ENCODE results near the gene KCND3. TPM values are rescaled to one million over a fixed set of nuclear protein-coding genes. Genes with fewer than 3 reads are reported as not detected.

The KCND3 gene
- total and polyA plus RNA-seq, 2 of the 4 experiments (the other 2 are of a cell fraction) = under 0.01 to 0.03 TPM

- Histone ChIP-seq H3K9me3 (ENCODE audit: control insufficient read depth, insufficient read depth, low read length) (no peaks in the 10 kb centered on the region), H3K18ac (ENCODE audit: low read depth, low read length) (no peak overlapping the region), H3K4me2 (ENCODE audit: low read depth, low read length) (no peak overlapping the region), H3K4ac (ENCODE audit: low read depth, low read length) (no peak overlapping the region), H3K4me3 (ENCODE audit: insufficient read depth, low read depth, low read length) (no peak overlapping the region), H2BK5ac (ENCODE audit: low read depth, low read length, poor library complexity, severe bottlenecking) (no peak overlapping the region), H2BK15ac (ENCODE audit: low read depth, low read length) (no peak overlapping the region), H2BK120ac (ENCODE audit: low read depth, low read length) (no peak overlapping the region), H3K4me1 (ENCODE audit: control insufficient read depth, insufficient read depth, low read length) (no peaks in the 10 kb centered on the region), H3K9ac (ENCODE audit: low read depth, low read length) (no peak overlapping the region), H3K36me3 (ENCODE audit: control insufficient read depth, insufficient read depth, low read length) (no peaks in the 10 kb centered on the region), H4K5ac (ENCODE audit: low read depth, low read length) (no peak overlapping the region), H3K79me1 (ENCODE audit: low read depth in 1 of 2, low read length in 2 of 2) (no peaks in the 10 kb centered on the region), H2BK20ac (ENCODE audit: low read depth, low read length) (no peak overlapping the region), H4K8ac (ENCODE audit: low read depth in 2 of 2, low read length in 2 of 2) (no peak overlapping the region), H3K9me1 (ENCODE audit: insufficient read depth, low read length) (no peaks in the 10 kb centered on the region), H4K91ac (ENCODE audit: insufficient read depth, low read depth, low read length) (no peak overlapping the region), H2AK5ac (ENCODE audit: low read depth, low read length) (no peak overlapping the region), H3K56ac (ENCODE audit: extremely low read depth, insufficient read depth, low read length) (no peak overlapping the region), H3K23ac (ENCODE audit: low read depth, low read length) (no peak overlapping the region), H3K14ac (replicated peaks; ENCODE audit: low read depth, low read length) (no peak overlapping the region), H2AFZ (replicated peaks; ENCODE audit: low read length, poor library complexity) (no peak overlapping the region), H3K27ac (ENCODE audit: insufficient read depth, low read length) (no peak overlapping the region), H4K20me1 (ENCODE audit: insufficient read depth, low read length) (no peaks in the 10 kb centered on the region), H3K27me3 (ENCODE audit: control insufficient read depth, insufficient read depth, low read length) (no peaks in the 10 kb centered on the region), H2AK9ac (replicated peaks; ENCODE audit: low read depth, low read length, poor library complexity) (no peak overlapping the region)
- ATAC-seq (ENCODE audit: low read depth) (no peak), DNase-seq (no peak)
- TF ChIP-seq MXI1 (IDR thresholded peaks at IDR 0.05; ENCODE audit: borderline replicate concordance, low read depth, low read length) = no peak
- TF ChIP-seq FOS (IDR thresholded peaks at IDR 0.05; ENCODE audit: low read depth, low read length) = no peak
- TF ChIP-seq RAD21 (IDR thresholded peaks at IDR 0.05; ENCODE audit: low read length) = no peak
- TF ChIP-seq, protein P1, sequence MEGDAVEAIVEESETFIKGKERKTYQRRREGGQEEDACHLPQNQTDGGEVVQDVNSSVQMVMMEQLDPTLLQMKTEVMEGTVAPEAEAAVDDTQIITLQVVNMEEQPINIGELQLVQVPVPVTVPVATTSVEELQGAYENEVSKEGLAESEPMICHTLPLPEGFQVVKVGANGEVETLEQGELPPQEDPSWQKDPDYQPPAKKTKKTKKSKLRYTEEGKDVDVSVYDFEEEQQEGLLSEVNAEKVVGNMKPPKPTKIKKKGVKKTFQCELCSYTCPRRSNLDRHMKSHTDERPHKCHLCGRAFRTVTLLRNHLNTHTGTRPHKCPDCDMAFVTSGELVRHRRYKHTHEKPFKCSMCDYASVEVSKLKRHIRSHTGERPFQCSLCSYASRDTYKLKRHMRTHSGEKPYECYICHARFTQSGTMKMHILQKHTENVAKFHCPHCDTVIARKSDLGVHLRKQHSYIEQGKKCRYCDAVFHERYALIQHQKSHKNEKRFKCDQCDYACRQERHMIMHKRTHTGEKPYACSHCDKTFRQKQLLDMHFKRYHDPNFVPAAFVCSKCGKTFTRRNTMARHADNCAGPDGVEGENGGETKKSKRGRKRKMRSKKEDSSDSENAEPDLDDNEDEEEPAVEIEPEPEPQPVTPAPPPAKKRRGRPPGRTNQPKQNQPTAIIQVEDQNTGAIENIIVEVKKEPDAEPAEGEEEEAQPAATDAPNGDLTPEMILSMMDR (conservative IDR thresholded peaks at IDR 0.05; ENCODE audit: low read depth, low read length) = no peak
- no peak for TF ChIP-seq BHLHE40 (IDR thresholded peaks at IDR 0.05; ENCODE audit: low read depth, low read length)
- TF ChIP-seq, protein P2, sequence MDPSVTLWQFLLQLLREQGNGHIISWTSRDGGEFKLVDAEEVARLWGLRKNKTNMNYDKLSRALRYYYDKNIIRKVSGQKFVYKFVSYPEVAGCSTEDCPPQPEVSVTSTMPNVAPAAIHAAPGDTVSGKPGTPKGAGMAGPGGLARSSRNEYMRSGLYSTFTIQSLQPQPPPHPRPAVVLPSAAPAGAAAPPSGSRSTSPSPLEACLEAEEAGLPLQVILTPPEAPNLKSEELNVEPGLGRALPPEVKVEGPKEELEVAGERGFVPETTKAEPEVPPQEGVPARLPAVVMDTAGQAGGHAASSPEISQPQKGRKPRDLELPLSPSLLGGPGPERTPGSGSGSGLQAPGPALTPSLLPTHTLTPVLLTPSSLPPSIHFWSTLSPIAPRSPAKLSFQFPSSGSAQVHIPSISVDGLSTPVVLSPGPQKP (IDR thresholded peaks at IDR 0.05; ENCODE audit: borderline replicate concordance, low read depth, low read length) = no peak
- TF ChIP-seq SMC3 (IDR thresholded peaks at IDR 0.05; ENCODE audit: low read depth, low read length) = no peak
- TF ChIP-seq USF2 (IDR thresholded peaks at IDR 0.05; ENCODE audit: low read depth, low read length) = no peak
- no peak for TF ChIP-seq CHD1 (IDR thresholded peaks at IDR 0.05; ENCODE audit: low read depth, low read length)
- no peak for TF ChIP-seq MAFK (IDR thresholded peaks at IDR 0.05; ENCODE audit: low read depth, low read length)
- no peak for TF ChIP-seq MAZ (IDR thresholded peaks at IDR 0.05; ENCODE audit: borderline replicate concordance, low read depth, low read length)
- ChIA-PET POLR2A (ENCODE audit: unreplicated experiment) (no interaction called here), CTCF (no interaction called here)
- intact Hi-C loops (cut with micrococcal nuclease) (no loop called here), in situ Hi-C loops (cut with MboI; ENCODE audit: low sequenced_read_pairs) (no loop called here), dilution Hi-C loops (cut with HindIII; ENCODE audit: low sequenced_read_pairs, unreplicated experiment) (no loop called here)
- BruUV-seq (replicated peaks) = no TSS peak
- WGBS, 2 experiments (ENCODE audit: extremely low coverage in 2 of 2, insufficient read length in 1 of 2) = no CpG with 5 or more reads among the region's 3 CpGs
Observed at GRCh38 chr1:111938536-111938935, 50.9 kb downstream of the KCND3 start.

Measured in IMR-90 (cell line).